ENCODE results near the gene EEFSEC. TPM values are rescaled to one million over a fixed set of nuclear protein-coding genes. Genes with fewer than 3 reads are reported as not detected.

Gene EEFSEC
- total and polyA plus RNA-seq, 2 of the 4 experiments (the other 2 are of a cell fraction) = 4.5 to 9.3 TPM

GRCh38 chr3:128149650-128150049 is 3.6 kb upstream of the EEFSEC start:
- H3K4me1 ChIP-seq (ENCODE audit: control insufficient read depth, insufficient read depth, low read length) = peaks cover 2% of the 10 kb centered on the region; the same call in 1 of the 2 replicates
- dilution Hi-C loops (cut with HindIII; ENCODE audit: low sequenced_read_pairs, unreplicated experiment) = no loop called here
- ChIA-PET CTCF (no interaction called here), POLR2A (ENCODE audit: unreplicated experiment) (no interaction called here)
- no peak overlapping the region for H3K27ac ChIP-seq (ENCODE audit: insufficient read depth, low read length)
- H2AFZ ChIP-seq (replicated peaks; ENCODE audit: low read length, poor library complexity) = no peak overlapping the region
- no peak overlapping the region for H4K91ac ChIP-seq (ENCODE audit: insufficient read depth, low read depth, low read length)
- no peak overlapping the region for H2BK120ac ChIP-seq (ENCODE audit: low read depth, low read length)
- no peak overlapping the region for H3K9ac ChIP-seq (ENCODE audit: low read depth, low read length)
- no peak overlapping the region for H3K56ac ChIP-seq (ENCODE audit: extremely low read depth, insufficient read depth, low read length)
- H2BK5ac ChIP-seq (ENCODE audit: low read depth, low read length, poor library complexity, severe bottlenecking) = no peak overlapping the region
- H3K4me2 ChIP-seq (ENCODE audit: low read depth, low read length) = no peak overlapping the region
- H2BK15ac ChIP-seq (ENCODE audit: low read depth, low read length) = no peak overlapping the region
- no peak overlapping the region for H3K14ac ChIP-seq (replicated peaks; ENCODE audit: low read depth, low read length)
- WGBS, 2 experiments (ENCODE audit: extremely low coverage in 2 of 2, insufficient read length in 1 of 2) = 39% methylated on average over 3 of the region's 5 CpGs; no CpG with 5 or more reads in 1 of the 2 experiments
- no peak overlapping the region for H3K4ac ChIP-seq (ENCODE audit: low read depth, low read length)
- H4K5ac ChIP-seq (ENCODE audit: low read depth, low read length) = no peak overlapping the region
- intact Hi-C loops (cut with micrococcal nuclease) = no loop called here
- in situ Hi-C loops (cut with MboI; ENCODE audit: low sequenced_read_pairs) = no loop called here
- no peak for TF ChIP-seq CHD1 (IDR thresholded peaks at IDR 0.05; ENCODE audit: low read depth, low read length)
- no peak for TF ChIP-seq NFE2L2 (IDR thresholded peaks at IDR 0.05; ENCODE audit: low read depth, low read length)
- no peak for TF ChIP-seq SMC3 (IDR thresholded peaks at IDR 0.05; ENCODE audit: low read depth, low read length)
- TF ChIP-seq CEBPB (IDR thresholded peaks at IDR 0.05; ENCODE audit: low read depth, low read length) = no peak
- TF ChIP-seq MAFK (IDR thresholded peaks at IDR 0.05; ENCODE audit: low read depth, low read length) = no peak
- no peak for TF ChIP-seq RAD21 (IDR thresholded peaks at IDR 0.05; ENCODE audit: low read length)
- no peak for TF ChIP-seq FOS (IDR thresholded peaks at IDR 0.05; ENCODE audit: low read depth, low read length)
- TF ChIP-seq MXI1 (IDR thresholded peaks at IDR 0.05; ENCODE audit: borderline replicate concordance, low read depth, low read length) = no peak
- no peak for TF ChIP-seq BHLHE40 (IDR thresholded peaks at IDR 0.05; ENCODE audit: low read depth, low read length)
- TF ChIP-seq, protein P1, sequence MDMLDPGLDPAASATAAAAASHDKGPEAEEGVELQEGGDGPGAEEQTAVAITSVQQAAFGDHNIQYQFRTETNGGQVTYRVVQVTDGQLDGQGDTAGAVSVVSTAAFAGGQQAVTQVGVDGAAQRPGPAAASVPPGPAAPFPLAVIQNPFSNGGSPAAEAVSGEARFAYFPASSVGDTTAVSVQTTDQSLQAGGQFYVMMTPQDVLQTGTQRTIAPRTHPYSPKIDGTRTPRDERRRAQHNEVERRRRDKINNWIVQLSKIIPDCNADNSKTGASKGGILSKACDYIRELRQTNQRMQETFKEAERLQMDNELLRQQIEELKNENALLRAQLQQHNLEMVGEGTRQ (IDR thresholded peaks at IDR 0.05; ENCODE audit: low read depth, low read length) = no peak
- no peak overlapping the region for H4K8ac ChIP-seq (ENCODE audit: low read depth in 2 of 2, low read length in 2 of 2)
- H3K36me3 ChIP-seq (ENCODE audit: control insufficient read depth, insufficient read depth, low read length) = no peaks in the 10 kb centered on the region
- H3K79me1 ChIP-seq (ENCODE audit: low read depth in 1 of 2, low read length in 2 of 2) = peaks cover 1 to 2% of the 10 kb centered on the region in 2 experiments; a peak in 2 of 4 replicates
- BruUV-seq (replicated peaks) = no TSS peak
- no peaks in the 10 kb centered on the region for H4K20me1 ChIP-seq (ENCODE audit: insufficient read depth, low read length)
- H3K4me3 ChIP-seq (ENCODE audit: insufficient read depth, low read depth, low read length) = no peak overlapping the region
- H3K9me3 ChIP-seq (ENCODE audit: control insufficient read depth, insufficient read depth, low read length) = no peaks in the 10 kb centered on the region
- H2AK5ac ChIP-seq (ENCODE audit: low read depth, low read length) = no peak overlapping the region
- H3K23ac ChIP-seq (ENCODE audit: low read depth, low read length) = no peak overlapping the region
- peaks cover 5% of the 10 kb centered on the region for H3K27me3 ChIP-seq (ENCODE audit: control insufficient read depth, insufficient read depth, low read length)
- no peak overlapping the region for H2BK20ac ChIP-seq (ENCODE audit: low read depth, low read length)
- peaks cover 5% of the 10 kb centered on the region; the same call in 1 of the 2 replicates for H3K9me1 ChIP-seq (ENCODE audit: insufficient read depth, low read length)
- ATAC-seq (ENCODE audit: low read depth) (no peak), DNase-seq (no peak)
- H2AK9ac ChIP-seq (replicated peaks; ENCODE audit: low read depth, low read length, poor library complexity) = no peak overlapping the region
- H3K18ac ChIP-seq (ENCODE audit: low read depth, low read length) = no peak overlapping the region
